IPS-NIHi7 (cell line): Measurements from ENCODE around the gene WDPCP.
"Not testable (repeated sequence)": the region's sequence is repeated elsewhere in the genome, so short reads cannot be mapped to it uniquely, and the experiment has no call there.

Experiments used
- DNase-seq: peaks from one replicate; pipeline ENCODE4 v3.0.0; 2012; ENCODE audit warnings: mixed read lengths; ENCODE audit errors: extremely low spot score

WDPCP gene

DNA sequence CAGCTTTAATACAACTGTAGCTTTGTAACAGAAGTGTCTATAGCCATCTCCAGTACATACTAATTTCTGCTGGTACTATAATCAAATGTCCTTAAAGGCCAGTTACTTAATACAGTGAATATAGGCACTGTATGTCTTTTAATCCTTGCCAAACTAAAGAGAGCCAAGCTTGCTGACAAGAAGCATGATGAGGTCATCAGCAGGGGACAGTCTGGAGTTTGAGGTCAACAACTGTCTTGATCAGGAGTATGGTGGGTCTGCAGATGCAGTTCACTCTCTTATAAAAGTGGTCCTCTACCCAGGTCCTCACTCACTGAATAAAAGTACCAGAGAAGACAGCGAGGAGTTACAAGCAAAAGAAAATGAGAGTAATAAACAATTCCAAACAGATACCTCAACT lies 219.1 kb downstream of the WDPCP start:
- DNase-seq: no peak

DNA sequence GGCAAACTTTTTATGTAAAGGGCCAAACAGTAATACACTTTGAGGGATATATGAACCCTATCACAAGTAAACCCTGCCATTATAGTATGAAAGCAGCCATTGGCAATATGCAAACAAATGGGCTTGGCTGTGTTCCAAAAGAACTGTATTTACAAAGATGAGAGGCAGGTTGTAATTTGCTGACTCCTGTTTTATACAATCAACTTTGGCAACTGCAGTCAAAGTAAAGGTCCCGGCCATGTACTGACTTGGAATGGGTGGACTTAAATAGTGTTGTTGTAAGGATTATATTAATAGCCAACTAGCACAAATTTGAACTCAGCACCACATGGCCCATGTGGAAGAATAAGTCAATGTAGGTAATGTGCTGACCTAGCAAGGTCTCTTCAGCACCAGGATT lies 223.4 kb downstream of the WDPCP start:
- DNase-seq: no peak

- not testable (repeated sequence) for DNase-seq
Observed at GRCh38 chr2:63357722-63358121, 230.6 kb downstream of the WDPCP start.

- DNase-seq: no peak
Observed at GRCh38 chr2:63347361-63347760, 240.9 kb downstream of the WDPCP start.

DNA sequence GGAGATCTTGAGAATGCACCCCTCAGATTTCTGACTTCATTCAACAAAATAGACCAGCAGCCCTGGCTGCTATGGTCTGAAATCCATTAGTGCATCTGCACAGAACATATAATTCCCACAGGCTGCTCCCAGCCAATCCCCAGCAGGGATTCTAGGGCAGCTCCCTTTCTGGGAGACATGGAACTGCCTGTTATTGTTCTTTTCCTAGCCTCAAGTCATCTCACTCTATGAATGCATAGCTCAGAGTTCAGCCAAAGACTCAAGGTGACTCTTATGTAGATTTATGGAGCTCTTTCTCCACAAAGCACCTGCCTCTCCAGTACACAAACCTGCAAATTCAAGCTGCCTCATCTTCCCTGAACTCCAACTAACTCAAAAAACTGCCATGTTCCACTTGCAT lies 241.9 kb downstream of the WDPCP start:
- no peak for DNase-seq

- DNase-seq: no peak
Observed at GRCh38 chr2:63345285-63345633, 243.0 kb downstream of the WDPCP start.

GRCh38 chr2:63344575-63345284 lies 243.5 kb downstream of the WDPCP start:
- DNase-seq: no peak

- no peak for DNase-seq
Observed at GRCh38 chr2:63343397-63344109, 244.7 kb downstream of the WDPCP start.

GRCh38 chr2:63340443-63340842 lies 247.8 kb downstream of the WDPCP start:
- no peak for DNase-seq

DNA sequence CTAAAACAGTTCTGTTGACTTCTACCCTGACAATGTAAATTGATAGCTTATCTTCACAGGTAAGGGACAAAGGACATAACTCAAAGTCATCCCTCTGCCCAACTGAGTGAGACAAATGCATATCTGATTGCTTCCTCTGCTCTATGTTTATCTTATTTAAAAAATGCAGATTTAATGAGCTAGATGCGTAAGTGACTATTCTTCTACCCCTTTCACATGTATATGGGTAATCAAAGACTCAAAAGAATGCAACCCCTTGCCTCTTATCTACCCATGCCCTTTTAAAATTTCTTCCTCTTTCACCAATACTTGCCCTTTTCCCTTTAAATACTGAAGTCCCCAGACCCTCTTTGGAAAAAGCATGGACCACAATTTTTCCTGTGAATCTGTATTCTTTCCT lies 253.4 kb downstream of the WDPCP start:
- no peak for DNase-seq

GRCh38 chr2:63326473-63326872 lies 261.8 kb downstream of the WDPCP start:
- DNase-seq: no peak

DNA sequence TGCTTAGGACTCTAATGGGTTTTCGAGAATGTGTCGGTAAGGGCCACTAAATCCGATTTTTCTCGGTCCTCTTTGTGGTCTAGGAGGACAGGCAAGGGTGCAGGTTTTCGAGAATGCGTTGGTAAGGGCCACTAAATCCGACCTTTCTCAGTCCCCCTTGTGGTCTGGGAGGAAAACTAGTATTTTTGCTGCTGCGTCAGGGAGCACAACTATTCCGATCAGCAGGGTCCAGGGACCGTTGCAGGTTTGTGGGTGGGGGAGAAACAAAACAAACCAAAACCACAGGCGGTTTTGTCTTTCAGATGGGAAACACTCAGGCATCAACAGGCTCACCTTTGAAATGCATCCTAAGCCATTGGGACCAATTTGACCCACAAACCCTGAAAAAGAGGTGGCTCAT lies 264.6 kb downstream of the WDPCP start:
- peak; percentile 23 for DNase-seq

GRCh38 chr2:63321973-63322372 lies 266.3 kb downstream of the WDPCP start:
- not testable (repeated sequence) for DNase-seq

DNA sequence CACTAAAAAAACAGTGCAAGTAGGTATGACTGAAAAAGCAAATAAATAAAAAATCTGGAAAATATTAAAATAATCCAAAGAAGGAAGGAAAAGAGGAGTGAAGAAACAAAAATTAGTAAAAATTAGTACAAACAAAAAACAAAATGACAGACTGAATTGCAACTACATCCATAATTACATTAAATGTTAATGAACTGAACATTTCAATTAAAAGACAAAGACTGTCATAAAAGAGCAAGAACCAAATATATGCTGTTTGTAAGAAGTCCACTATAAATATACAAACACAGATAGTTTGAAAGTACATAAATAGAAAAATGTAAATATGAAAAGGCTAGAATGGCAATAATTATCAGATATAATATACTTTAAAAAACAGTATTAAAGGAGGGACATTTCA lies 267.6 kb downstream of the WDPCP start:
- no peak for DNase-seq

GRCh38 chr2:63310614-63311013 lies 277.7 kb downstream of the WDPCP start:
- no peak for DNase-seq

DNA sequence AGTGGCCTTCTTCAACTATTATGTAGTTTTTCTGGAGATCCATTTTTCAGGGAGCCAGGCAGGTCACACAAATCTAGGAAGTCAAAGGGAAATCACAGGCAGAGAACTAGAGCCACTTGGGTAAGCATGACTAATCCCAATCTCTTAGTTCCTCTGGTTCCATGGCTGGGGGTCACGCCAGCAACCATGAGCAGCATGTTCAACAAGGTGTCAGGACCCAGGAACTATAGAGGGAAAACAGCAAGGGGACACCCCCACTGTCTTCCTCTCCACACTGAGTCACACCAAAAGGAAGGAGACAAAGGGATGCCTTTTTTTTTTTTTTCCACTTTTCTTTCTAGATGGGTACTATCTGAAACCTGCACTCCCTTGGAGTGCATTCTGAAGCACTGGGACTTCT lies 286.8 kb downstream of the WDPCP start:
- peak; percentile 12 for DNase-seq

DNA sequence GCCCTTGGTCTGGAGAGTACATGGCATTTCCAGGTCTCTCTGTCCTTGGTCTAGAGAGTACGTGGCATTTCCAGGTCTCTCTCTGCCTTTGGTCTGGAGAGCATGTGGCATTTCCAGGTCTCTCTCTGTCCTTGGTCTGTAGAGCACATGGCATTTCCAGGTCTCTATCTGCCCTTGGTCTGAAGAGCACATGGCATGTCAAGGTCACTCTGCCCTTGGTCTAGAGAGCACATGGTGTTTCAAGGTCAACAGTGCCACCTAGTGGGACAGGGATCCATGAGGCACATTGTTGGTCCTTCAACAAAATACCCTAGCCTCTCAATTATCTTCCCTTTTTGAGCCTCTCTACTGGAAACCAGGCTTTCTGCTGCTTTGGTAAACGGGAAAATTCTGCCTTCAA lies 287.4 kb downstream of the WDPCP start:
- no peak for DNase-seq

DNA sequence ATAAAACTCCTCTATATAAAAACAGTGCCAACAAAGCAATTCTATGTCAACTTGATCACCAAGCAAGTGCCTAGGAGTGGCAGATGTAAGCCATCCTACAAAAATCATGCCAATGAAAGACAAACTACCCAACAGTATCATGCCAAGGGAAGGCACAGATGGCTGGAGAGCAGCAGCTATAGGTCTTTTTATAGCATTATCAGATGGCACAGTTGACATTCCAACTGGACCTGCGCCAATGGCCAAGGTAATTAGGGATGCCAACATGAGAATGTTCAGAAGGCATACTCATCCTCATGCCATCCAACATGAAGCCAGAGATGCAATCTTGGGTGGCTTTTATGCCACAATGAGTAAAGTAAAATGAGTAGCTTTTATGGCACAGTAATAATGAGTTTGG lies 300.3 kb downstream of the WDPCP start:
- DNase-seq: no peak

- not testable (repeated sequence) for DNase-seq
Observed at GRCh38 chr2:63286520-63286919, 301.8 kb downstream of the WDPCP start.

GRCh38 chr2:63283273-63283672 lies 305.0 kb downstream of the WDPCP start:
- DNase-seq: no peak

GRCh38 chr2:63272560-63272959 lies 315.7 kb downstream of the WDPCP start:
- no peak for DNase-seq

GRCh38 chr2:63270717-63271116 lies 317.6 kb downstream of the WDPCP start:
- no peak for DNase-seq

DNA sequence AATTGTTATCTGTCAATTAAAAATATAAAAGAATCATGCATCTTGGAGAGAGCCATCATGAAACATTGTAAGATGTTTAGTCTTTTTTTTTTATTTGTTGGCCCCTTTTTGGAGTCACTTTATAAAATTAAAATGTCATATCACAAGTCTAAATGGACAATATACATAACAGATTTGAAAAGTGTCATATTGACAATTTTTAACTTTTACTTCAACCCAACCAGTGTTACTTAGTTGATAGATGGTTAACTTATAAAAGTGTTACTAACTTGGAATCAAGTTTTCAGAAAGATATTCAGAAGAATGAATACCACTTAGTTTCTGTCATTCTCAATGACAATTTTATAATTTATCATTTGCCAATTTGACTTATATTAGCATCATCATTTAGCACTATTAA lies 319.3 kb downstream of the WDPCP start:
- DNase-seq: no peak
